ENCODE results near the gene PRDX5. TPM values are rescaled to one million over a fixed set of nuclear protein-coding genes. Genes with fewer than 3 reads are reported as not detected.

Gene PRDX5
- total RNA-seq, 2 experiments from 2014 or later: 125 to 163 TPM

DNA sequence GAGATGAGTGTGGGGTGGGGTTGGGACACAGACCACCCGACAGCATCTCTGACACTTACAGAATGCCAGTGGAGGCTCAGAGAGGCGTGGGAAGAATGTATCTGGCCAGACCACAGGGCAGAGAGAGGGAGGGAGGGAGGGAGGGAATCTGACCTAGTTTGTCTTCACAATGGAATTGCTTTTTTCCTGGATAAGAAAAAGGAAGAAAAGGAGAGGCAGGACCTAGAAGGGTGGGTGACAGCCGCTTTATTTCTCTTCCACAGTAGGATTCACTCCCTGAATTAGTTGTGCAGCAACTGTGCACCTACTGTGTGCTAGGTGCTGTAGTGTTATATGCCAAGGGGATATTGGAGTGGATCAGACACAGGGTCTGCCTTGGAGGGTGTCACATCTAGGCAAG is 23.1 kb upstream of the PRDX5 start:
- Mint-ChIP-seq H3K27me3 (peaks cover 81% of the 10 kb centered on the region), H3K36me3 (no peaks in the 10 kb centered on the region), H3K4me3 (no peak overlapping the region), H3K27ac (no peak overlapping the region), H3K4me1 (peaks cover 3% of the 10 kb centered on the region), H3K9me3 (ENCODE audit: low read depth) (no peaks in the 10 kb centered on the region)
- ATAC-seq: no peak
- no peak for DNase-seq
- CTCF ChIA-PET: interaction anchor here (1.5 kb wide), 1 partner anchor 23 kb away, joined by 3 read pairs; no protein-coding TSS in a partner anchor

DNA sequence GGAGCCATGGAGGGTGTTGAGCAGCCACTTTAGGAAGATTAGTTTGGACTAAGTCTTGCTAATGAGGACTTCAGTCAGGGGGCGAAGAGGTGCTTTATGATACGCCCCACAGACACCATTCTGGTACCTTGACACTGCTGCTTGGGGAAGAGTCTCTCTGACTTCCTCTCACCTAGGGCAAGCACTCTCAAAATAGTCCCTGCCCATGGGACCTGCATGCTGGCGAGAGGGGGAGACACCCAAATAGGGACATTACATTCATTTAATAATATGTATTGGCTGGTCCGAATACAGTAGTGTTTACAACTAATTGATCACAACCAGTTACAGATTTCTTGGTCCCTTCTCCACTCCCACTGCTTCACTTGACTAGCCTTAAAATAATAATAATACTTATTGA is 22.2 kb upstream of the PRDX5 start:
- Mint-ChIP-seq H3K9me3 (ENCODE audit: low read depth) (no peaks in the 10 kb centered on the region), H3K4me1 (peaks cover 9% of the 10 kb centered on the region), H3K4me3 (no peak overlapping the region), H3K27ac (no peak overlapping the region), H3K27me3 (peaks cover 84% of the 10 kb centered on the region), H3K36me3 (no peaks in the 10 kb centered on the region)
- no peak for ATAC-seq
- DNase-seq: no peak
- CTCF ChIA-PET: no interaction called here

DNA sequence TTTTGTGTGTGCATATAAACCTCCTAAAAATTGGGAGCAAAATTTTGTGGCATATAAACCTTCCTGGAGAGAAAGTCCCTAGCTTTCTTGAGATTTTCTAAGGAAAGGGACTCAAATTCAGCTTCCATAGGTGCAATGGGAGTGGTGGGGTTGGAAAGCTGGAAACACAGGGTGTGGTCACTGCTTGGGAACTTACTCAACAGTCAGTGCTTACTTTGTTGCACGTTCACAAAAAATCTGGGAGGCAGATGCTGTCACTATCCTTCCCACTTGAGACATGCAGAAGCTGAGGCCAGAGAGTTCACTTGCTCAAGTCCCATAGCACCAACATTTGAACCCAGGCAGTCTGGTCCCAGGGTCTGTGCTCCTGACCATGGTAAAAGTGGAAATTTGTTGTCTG is 21.7 kb upstream of the PRDX5 start:
- DNase-seq (no peak), ATAC-seq (no peak)
- Mint-ChIP-seq H3K4me1 (peaks cover 12% of the 10 kb centered on the region), H3K4me3 (no peak overlapping the region), H3K27me3 (peaks cover 83% of the 10 kb centered on the region), H3K9me3 (ENCODE audit: low read depth) (no peaks in the 10 kb centered on the region), H3K27ac (no peak overlapping the region), H3K36me3 (no peaks in the 10 kb centered on the region)
- CTCF ChIA-PET: interaction anchor here (0.5 to 1.3 kb wide), 3 partner anchors 17 to 1398 kb away, joined by 3 to 4 read pairs (median 3); partner anchors contain the start of gene FERMT3

DNA sequence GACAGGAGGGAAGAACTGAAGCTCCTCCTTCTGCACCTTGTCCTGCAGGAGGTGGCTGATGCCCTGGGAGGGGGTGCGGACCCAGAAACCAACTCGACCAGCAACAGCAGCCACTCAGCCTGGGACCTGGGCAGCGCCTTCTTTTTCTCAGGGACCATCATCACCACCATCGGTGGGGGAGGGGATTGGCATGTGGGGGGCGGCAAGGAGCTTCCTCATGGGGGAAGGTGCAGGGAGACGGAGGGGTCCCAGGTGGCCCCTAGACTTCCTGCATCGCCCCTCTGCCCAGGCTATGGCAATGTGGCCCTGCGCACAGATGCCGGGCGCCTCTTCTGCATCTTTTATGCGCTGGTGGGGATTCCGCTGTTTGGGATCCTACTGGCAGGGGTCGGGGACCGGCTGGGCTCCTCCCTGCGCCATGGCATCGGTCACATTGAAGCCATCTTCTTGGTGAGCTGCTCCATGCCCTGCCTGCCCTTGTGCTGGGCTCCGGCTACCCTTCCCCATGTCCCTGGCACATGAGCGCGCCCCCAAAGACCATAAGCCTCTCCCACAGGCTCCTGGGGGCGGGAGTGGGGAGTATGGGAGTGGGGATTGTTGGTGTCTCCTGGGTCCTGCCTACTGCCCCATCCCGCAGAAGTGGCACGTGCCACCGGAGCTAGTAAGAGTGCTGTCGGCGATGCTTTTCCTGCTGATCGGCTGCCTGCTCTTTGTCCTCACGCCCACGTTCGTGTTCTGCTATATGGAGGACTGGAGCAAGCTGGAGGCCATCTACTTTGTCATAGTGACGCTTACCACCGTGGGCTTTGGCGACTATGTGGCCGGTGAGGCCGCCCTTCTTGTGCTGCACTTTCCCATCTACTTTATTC is 20.9 kb upstream of the PRDX5 start:
- no peak for ATAC-seq
- no peaks in the 10 kb centered on the region for H3K36me3 Mint-ChIP-seq
- H3K4me1 Mint-ChIP-seq: peaks cover 15% of the 10 kb centered on the region
- H3K9me3 Mint-ChIP-seq (ENCODE audit: low read depth): no peaks in the 10 kb centered on the region
- no peak for DNase-seq
- no peak overlapping the region for H3K27ac Mint-ChIP-seq
- CTCF ChIA-PET: interaction anchor here (0.5 to 1.4 kb wide), 5 partner anchors 17 to 1399 kb away, joined by 3 to 4 read pairs (median 3); partner anchors contain the start of genes FERMT3 and PLCB3
- H3K4me3 Mint-ChIP-seq: no peak overlapping the region
- peaks cover 88% of the 10 kb centered on the region for H3K27me3 Mint-ChIP-seq

DNA sequence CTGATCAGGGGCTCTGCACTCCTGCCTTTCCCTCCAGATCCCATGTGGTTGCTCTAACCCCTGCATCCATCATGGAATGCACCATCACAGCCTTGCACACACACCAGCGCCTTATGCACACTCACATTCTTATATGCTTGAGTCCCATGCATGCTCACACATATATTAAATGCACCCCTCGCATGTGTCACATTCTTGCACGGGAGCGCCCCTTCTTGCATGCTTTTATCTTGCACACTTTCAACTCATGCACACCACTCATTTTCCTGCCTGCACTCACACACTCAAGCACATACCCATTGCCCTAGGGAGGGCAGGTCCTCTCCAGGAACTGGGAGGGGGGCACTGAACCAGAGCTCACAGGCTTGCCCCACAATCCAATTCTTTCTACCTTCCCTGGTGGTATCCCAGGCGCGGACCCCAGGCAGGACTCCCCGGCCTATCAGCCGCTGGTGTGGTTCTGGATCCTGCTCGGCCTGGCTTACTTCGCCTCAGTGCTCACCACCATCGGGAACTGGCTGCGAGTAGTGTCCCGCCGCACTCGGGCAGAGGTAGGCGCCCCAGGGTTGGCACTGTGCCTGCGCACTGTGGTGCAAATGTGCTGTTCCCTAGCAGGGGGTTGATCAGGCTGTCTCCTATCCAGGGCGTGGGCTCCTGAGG is 20.1 kb upstream of the PRDX5 start:
- H3K4me1 Mint-ChIP-seq: peaks cover 15% of the 10 kb centered on the region
- CTCF ChIA-PET: interaction anchor here (0.9 to 1.4 kb wide), 3 partner anchors 34 to 107 kb away, joined by 3 to 4 read pairs (median 4); partner anchors contain the start of gene PLCB3
- no peak overlapping the region for H3K27ac Mint-ChIP-seq
- no peak for ATAC-seq
- no peaks in the 10 kb centered on the region for H3K36me3 Mint-ChIP-seq
- H3K9me3 Mint-ChIP-seq (ENCODE audit: low read depth): no peaks in the 10 kb centered on the region
- H3K27me3 Mint-ChIP-seq: peaks cover 82% of the 10 kb centered on the region
- H3K4me3 Mint-ChIP-seq: no peak overlapping the region
- DNase-seq: no peak

DNA sequence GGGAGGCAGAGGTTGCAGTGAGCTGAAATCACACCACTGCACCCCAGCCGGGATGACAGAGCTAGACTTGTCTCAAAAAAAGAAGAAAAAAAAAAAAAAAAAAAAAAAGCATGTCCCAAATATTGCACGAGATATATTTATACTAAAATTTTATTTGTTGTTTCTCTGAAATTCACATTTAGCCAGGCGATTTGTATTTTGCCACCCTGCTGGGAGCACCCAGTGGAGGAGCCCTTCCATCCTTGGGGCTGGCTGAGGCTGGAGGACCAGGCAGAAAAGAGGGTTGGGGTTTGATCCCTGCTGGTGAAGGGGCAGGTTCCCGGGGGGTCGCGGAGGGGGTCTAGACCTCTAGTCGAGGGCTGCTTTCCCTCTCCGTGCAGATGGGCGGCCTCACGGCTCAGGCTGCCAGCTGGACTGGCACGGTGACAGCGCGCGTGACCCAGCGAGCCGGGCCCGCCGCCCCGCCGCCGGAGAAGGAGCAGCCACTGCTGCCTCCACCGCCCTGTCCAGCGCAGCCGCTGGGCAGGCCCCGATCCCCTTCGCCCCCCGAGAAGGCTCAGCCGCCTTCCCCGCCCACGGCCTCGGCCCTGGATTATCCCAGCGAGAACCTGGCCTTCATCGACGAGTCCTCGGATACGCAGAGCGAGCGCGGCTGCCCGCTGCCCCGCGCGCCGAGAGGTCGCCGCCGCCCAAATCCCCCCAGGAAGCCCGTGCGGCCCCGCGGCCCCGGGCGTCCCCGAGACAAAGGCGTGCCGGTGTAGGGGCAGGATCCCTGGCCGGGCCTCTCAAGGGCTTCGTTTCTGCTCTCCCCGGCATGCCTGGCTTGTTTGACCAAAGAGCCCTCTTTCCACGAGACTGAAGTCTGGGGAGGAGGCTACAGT is 18.7 kb upstream of the PRDX5 start:
- DNase-seq: no peak
- Mint-ChIP-seq H3K36me3 (no peaks in the 10 kb centered on the region), H3K27ac (no peak overlapping the region), H3K9me3 (ENCODE audit: low read depth) (no peaks in the 10 kb centered on the region), H3K4me3 (no peak overlapping the region), H3K27me3 (peaks cover 68% of the 10 kb centered on the region), H3K4me1 (peaks cover 23% of the 10 kb centered on the region)
- CTCF ChIA-PET: interaction anchor here (0.6 to 1.2 kb wide), 4 partner anchors 31 to 125 kb away, joined by 3 to 4 read pairs (median 3); no protein-coding TSS in a partner anchor
- ATAC-seq: no peak

DNA sequence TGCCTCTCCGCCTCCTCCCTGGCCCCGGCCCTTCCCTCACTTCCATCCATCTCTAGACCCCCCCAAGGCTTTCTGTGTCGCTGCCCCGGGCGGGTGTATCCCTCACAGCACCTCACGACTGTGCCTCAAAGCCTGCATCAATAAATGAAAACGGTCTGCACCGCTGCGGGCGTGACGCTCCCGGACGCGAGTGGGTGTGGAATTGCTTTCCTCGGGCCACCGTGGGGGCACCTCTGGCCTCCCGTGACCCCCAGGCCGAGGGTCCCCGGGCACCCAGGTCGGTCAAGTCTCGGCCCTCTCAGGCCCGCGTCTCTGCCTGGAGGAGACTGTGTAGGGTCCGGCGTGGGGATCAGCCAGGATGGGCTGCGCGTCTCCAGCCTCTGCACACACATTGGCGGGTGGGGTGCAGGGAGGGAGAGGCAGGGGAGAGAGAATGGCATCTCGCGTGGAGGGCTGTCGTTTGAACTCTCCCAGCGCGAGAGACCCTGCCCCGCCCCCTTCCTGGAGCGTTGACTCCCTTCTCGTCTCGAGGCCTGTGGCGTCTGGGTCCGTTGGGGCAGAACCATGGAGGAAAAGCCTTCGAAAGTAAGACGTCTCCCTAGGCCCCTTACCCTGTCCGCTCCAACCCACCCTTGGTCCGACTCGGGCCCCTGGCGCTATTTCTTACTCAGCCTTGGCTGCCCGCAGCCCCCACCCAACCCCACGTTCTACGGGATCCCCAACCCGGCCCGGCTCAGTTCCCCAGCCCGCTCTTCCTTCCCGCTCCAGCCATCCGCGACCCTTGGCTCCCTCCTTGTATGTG is 17.9 kb upstream of the PRDX5 start, which contains the start of gene CATSPERZ:
Gene CATSPERZ, plus strand, starts transcription at position 512 of the 802 bp plus-strand sequence. Its CDS starts 53 bp downstream, at position 565.
- ATAC-seq: no peak
- no peak within 1 kb of the TSS for H3K27ac Mint-ChIP-seq

DNA sequence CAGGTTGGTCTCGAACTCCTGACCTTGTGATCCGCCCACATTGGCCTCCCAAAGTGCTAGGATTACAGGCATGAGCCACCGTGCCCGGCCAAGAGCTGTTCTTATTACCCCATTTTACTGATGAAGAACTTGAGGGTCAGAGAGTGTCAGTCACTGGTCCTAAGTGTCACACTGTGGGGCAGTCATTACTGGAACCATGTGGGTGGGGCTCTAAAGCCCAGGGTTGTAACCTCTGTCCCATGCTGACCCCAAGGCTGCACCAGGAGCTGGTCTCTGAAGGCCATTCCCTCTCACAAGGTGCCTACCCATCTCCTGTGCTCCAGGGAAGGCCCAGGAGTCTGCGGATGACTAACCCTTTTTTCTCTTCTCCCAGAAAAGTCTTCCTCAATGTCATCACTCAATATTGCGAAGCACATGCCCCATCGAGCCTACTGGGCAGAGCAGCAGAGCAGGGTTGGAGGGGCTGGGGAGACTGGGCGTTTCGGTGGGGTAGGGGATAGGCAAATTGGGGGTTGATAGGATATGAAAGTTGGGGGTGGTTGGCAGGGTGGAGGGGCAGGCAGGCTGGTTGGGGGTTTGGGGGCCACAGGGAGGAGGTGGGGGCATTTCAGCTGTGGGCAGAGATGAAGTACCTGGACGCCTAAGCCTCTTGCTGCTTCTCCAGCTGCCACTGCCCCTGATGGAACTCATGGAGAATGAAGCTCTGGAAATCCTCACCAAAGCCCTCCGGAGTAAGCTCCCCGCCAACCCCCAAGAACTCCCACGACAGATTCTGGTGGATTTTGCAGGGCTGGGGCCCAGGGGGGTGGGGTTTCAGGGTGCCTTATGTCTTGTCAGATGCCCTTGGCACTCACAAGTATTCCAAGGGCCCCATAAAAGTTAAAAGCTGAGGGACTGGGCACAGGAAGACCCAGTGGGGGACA is 14.6 kb upstream of the PRDX5 start:
- peaks cover 5% of the 10 kb centered on the region for H3K36me3 Mint-ChIP-seq
- H3K9me3 Mint-ChIP-seq (ENCODE audit: low read depth): no peaks in the 10 kb centered on the region
- CTCF ChIA-PET: interaction anchor here (0.7 to 7.2 kb wide), 23 partner anchors 14 to 1627 kb away, joined by 3 to 188 read pairs (median 6); partner anchors contain the start of genes BAD, CCDC88B, FERMT3 and FKBP2
- peaks cover 29% of the 10 kb centered on the region for H3K27me3 Mint-ChIP-seq
- ATAC-seq (no peak), DNase-seq (peak; percentile 45)
- H3K4me3 Mint-ChIP-seq: peak overlapping the region; percentile 86
- H3K27ac Mint-ChIP-seq: peak overlapping the region; percentile 98
- H3K4me1 Mint-ChIP-seq: peaks cover 41% of the 10 kb centered on the region

More for the DNA sequence above, 17.9 kb upstream of the PRDX5 start, which contains the start of gene CATSPERZ:
- DNase-seq: no peak
- Mint-ChIP-seq H3K4me3 (peak within 1 kb of the TSS; percentile 47), H3K27me3 (peaks cover 63% of the 10 kb centered on the region), H3K9me3 (ENCODE audit: low read depth) (no peaks in the 10 kb centered on the region), H3K36me3 (no peaks in the 10 kb centered on the region), H3K4me1 (peaks cover 25% of the 10 kb centered on the region)
- CTCF ChIA-PET: interaction anchor here (0.8 to 7.2 kb wide), 20 partner anchors 13 to 300 kb away, joined by 3 to 188 read pairs (median 8); partner anchors contain the start of genes BAD, CCDC88B, FERMT3 and FKBP2

DNA sequence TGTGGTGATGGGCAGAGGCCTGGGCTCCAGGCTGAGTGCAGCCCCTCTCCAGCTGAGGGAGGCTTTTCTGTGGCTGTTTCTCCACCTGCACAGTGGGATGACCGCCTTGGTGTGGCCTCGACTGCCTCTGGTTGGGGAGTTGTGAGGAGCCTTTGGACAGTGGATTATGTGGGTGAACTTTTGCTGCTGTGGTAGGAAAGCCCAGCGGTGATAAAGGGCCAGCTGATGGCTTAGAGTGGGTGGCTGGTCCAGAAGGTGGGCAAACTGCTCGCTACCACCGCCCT is 13.9 kb upstream of the PRDX5 start:
- Mint-ChIP-seq H3K36me3 (peaks cover 5% of the 10 kb centered on the region), H3K9me3 (ENCODE audit: low read depth) (no peaks in the 10 kb centered on the region), H3K27me3 (peaks cover 23% of the 10 kb centered on the region), H3K27ac (peak overlapping the region; percentile 98), H3K4me3 (peak overlapping the region; percentile 86), H3K4me1 (peaks cover 41% of the 10 kb centered on the region)
- DNase-seq (no peak), ATAC-seq (no peak)
- CTCF ChIA-PET: interaction anchor here (1.0 to 7.2 kb wide), 22 partner anchors 10 to 303 kb away, joined by 3 to 188 read pairs (median 6); partner anchors contain the start of genes BAD, CCDC88B, FERMT3 and FKBP2

DNA sequence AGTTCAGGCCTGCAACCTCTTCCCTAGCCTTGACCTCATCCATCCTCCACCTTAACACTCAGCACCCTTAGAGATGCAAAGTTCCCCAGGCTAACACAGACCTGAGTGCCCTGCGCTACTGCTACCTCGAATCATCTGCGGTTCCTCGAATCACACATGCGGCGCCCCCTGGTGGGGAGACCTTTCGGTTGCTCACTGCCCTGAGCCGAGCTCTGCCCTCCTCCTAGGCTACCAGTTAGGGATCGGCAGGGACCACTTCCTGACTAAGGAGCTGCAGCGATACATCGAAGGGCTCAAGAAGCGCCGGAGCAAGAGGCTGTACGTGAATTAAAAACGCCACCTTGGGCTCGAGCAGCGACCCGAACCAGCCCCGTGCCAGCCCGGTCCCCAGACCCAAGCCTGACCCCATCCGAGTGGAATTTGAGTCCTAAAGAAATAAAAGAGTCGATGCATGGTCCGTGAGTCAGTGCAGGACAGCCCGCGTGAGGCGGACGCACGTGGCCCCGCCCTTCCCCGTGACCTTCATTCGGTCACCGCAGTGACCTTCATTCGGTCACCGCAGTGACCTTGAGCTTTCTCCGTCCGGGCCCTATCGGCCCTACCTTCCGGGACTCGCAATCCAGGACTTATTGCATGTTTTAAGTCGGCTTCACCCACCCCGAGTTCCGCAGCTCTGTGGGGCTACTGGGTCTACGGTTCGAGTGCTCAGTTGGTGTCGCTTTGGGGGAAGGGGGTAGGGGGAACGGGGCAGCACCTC is 13.4 kb upstream of the PRDX5 start:
- H3K36me3 Mint-ChIP-seq: peaks cover 7% of the 10 kb centered on the region
- H3K27me3 Mint-ChIP-seq: peaks cover 21% of the 10 kb centered on the region
- CTCF ChIA-PET: interaction anchor here (0.6 to 7.2 kb wide), 29 partner anchors 10 to 466 kb away, joined by 3 to 188 read pairs (median 4); partner anchors contain the start of genes BAD, CCDC88B, FERMT3 and FKBP2
- H3K4me3 Mint-ChIP-seq: peak overlapping the region; percentile 86
- peak; percentile 40 for ATAC-seq
- H3K4me1 Mint-ChIP-seq: peaks cover 43% of the 10 kb centered on the region
- peak; percentile 97 for DNase-seq
- no peaks in the 10 kb centered on the region for H3K9me3 Mint-ChIP-seq (ENCODE audit: low read depth)
- peak overlapping the region; percentile 98 for H3K27ac Mint-ChIP-seq

Data from activated CD8-positive, alpha-beta memory T cell treated with anti-CD3 and anti-CD28 coated beads, Interleukin-2, amount 10 ng/mL, durations not matched to agents 7 days and 5 days (primary cell).